HL-60 (cell line): ENCODE data around the gene DDX24.

Source experiments
- POLR2AphosphoS5 ChIP-seq: IDR thresholded peaks from 2 replicates; pipeline ENCODE4 v1.6.1; 2012; ENCODE audit warnings: low read depth
- TF ChIP-seq, protein P1 (sequence below): IDR thresholded peaks from 2 replicates; pipeline ENCODE4 v1.6.1; 2012; ENCODE audit warnings: low read depth; ENCODE audit not compliant: insufficient replicate concordance

DNA sequence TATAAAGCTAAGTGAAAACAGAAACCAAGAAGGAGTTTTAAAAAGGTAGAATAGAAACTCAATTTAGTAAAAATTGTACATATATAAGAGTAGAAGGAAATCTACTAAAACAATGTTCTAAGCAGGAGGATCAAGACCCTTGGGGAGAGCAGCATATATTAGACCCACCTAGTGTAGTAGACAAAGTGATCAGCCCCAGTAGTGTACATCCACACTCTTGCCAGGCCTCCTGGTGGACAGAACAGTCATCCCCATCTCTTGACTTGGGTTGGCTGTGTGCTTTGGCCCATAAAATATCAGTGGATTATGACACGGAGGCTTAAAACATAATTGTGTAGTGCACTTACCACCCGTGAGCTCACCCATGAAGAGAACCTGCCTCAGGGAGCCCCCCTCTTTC is 65.8 kb downstream of the DDX24 start:
- TF ChIP-seq, protein P1, sequence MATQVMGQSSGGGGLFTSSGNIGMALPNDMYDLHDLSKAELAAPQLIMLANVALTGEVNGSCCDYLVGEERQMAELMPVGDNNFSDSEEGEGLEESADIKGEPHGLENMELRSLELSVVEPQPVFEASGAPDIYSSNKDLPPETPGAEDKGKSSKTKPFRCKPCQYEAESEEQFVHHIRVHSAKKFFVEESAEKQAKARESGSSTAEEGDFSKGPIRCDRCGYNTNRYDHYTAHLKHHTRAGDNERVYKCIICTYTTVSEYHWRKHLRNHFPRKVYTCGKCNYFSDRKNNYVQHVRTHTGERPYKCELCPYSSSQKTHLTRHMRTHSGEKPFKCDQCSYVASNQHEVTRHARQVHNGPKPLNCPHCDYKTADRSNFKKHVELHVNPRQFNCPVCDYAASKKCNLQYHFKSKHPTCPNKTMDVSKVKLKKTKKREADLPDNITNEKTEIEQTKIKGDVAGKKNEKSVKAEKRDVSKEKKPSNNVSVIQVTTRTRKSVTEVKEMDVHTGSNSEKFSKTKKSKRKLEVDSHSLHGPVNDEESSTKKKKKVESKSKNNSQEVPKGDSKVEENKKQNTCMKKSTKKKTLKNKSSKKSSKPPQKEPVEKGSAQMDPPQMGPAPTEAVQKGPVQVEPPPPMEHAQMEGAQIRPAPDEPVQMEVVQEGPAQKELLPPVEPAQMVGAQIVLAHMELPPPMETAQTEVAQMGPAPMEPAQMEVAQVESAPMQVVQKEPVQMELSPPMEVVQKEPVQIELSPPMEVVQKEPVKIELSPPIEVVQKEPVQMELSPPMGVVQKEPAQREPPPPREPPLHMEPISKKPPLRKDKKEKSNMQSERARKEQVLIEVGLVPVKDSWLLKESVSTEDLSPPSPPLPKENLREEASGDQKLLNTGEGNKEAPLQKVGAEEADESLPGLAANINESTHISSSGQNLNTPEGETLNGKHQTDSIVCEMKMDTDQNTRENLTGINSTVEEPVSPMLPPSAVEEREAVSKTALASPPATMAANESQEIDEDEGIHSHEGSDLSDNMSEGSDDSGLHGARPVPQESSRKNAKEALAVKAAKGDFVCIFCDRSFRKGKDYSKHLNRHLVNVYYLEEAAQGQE: no peak
- TF ChIP-seq POLR2AphosphoS5: no peak
